GM19035 (cell line): ENCODE results near the gene CPA1.

Source experiments
- ATAC-seq: cut with Tn5 transposase; IDR thresholded peaks from one replicate; pipeline ENCODE4 v1.9.1; 2021; ENCODE audit not compliant: unreplicated experiment

Gene CPA1

GRCh38 chr7:130379921-130380860 lies at the start of gene CPA1:
TSS of gene CPA1 (plus strand) at chr7:130380494. CDS start at chr7:130380521, 27 bp downstream.
- ATAC-seq: no peak

DNA sequence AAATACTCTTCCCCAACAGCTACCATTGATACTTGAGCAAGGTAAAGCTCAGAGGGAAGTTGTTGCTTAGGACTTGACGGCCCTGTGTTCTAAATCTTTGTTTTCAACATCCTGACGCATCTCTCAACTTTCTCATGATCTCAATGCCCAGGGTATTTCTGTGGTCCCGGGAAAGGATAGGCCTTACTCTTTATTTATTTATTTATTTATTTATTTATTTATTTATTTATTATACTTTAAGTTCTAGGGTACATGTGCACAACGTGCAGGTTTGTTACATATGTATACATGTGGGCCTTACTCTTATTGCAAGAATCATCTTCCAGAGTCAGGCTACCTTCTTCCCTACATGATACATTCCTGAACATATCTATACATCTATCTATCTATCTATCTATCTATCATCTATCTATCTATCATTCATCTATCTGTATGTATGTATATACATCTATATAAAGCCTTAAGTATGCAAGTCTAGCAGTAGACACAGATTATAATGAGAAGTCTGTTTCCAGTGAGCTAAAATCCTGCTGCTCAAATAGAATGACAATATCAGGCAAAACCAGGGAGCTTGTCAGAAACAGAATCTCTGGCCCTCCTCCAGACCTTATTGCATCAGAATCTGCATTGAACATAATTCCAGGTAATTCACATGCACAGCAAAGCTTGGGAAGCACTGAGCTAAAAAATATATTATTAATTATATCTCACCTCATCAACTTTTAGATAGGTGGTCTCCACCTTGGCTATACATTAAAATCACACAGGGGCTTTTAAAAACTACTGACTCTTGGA lies 47.8 kb upstream of the CPA1 start:
- no peak for ATAC-seq

DNA sequence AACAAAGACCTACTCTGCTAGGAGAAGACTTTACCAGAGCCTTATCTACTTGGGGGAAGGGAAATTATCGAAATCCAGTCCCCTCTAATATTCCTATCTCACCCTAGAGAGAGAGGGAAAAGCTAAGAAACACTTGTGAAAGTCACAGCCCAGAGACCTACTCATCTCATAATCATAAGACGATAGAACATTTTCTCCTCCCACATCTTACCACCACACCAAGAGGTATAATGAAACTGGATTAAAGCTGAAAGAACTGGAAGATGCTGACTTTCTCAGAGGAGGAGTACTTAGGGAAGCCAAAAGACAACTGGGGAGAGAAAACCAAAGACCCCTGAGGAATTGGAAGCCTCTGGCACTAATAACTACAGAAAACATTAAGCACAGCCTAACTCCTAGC lies 46.5 kb upstream of the CPA1 start:
- no peak for ATAC-seq

GRCh38 chr7:130334274-130334673 lies 46.0 kb upstream of the CPA1 start:
- no peak for ATAC-seq

- no peak for ATAC-seq
Measured at GRCh38 chr7:130337410-130337971, 42.8 kb upstream of the CPA1 start.

- ATAC-seq: no peak
Measured at GRCh38 chr7:130338233-130338632, 42.1 kb upstream of the CPA1 start.

- no peak for ATAC-seq
Measured at GRCh38 chr7:130341882-130342281, 38.4 kb upstream of the CPA1 start.

DNA sequence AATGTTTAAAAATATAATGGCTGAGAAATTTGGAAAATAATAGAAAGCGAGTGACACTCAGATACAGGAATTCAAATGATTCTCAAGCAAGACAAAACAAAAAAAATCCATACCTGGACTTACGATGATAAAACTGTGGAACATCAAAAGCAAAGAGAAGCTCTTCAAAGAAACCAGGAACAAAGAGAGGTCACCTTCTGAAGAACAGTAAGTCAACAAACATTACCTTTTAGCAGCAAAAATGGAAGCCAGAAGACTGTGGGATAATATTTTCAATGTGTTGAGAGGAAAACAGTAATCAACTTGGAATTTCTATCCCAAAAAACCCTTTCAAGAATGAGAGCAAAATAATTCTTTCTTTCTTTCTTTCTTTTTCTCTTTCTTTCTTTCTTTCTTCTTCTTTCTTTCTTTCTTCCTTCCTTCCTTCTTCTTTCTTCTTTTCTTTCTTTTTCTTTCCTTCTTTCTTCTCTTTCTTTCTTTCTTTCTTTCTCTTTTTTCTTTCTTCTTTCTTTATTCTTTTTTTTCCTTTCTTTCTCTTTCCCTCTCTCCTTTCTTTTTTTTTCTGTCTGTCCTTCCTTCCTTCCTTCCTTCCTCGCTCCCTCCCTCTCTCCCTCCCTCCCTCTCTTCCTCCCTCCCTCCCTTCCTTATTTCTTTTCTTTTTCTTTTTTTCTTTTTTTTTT lies 37.5 kb upstream of the CPA1 start:
- ATAC-seq: no peak

DNA sequence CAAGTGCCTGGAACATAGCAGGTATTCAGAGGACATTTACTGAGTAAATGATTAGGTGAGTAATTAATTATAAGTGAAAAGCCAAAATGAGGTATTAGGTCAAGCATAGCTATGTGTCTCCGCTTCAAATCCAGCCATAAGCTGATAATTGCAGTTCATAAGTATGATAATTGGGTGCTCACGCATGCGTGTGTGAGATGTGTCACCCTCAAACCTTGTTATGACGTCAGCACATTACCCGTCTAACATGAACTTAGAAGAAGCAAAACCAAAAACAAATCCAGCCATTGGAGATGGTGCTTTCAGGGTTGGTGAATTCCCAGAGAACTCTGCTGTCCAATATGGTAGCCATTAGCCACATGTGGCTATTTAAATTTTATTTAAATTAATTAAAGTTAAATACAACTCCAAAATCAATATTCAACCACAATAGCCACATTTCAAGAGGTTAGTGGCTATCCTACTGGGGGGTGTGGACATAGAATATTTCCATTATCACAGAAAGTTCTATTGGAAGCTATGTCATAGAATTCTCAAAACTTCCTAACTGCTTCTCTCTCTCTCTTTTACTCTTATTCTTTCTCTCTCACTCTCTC lies 35.9 kb upstream of the CPA1 start, which contains the start of gene CPA5:
Gene CPA5 (plus strand): TSS at position 546 of the 596 bp plus-strand sequence. CDS start 1,670 bp downstream, outside the sequence.
- no peak for ATAC-seq

DNA sequence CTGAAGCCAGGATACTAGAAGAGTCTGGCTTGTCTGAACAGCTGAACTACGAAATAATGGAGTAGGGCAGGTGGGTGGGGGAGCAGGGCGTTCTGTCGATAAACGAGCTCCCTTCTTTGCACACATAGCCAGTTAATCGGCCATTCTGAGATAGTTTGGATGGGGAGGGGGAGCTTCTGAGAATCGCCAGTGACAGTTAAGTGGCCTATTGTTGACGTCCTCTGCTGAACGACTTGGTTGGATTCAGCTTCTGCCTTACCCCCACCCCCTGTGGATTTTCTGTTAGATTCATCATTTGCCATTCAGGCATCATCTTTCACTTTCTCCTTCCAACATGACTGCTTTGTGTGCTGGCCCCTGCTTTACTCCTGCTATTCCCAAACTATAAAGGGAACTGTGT lies 35.2 kb upstream of the CPA1 start:
- ATAC-seq: no peak

GRCh38 chr7:130345725-130346124 lies 34.6 kb upstream of the CPA1 start:
- ATAC-seq: no peak

- no peak for ATAC-seq
Measured at GRCh38 chr7:130346177-130346905, 34.0 kb upstream of the CPA1 start.

DNA sequence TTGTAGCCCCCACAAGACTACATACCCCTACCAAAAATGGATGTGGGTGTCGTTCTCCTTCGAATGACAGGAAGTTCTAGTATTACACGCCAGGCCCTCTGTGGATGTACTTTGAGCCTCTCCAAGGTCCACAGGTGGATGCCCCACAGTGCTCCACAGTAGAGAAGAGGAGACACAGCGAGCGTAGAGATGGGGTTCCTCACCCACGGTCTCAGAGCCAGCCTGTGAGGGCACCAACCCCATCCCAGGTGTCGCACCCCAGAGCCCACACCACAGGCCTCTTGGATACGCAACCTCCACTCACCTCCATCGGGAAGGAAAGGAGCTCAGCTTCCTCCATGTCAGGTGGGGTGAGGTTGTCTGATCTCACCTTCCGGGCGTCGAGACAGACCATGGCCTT lies 33.4 kb upstream of the CPA1 start:
- ATAC-seq: no peak

DNA sequence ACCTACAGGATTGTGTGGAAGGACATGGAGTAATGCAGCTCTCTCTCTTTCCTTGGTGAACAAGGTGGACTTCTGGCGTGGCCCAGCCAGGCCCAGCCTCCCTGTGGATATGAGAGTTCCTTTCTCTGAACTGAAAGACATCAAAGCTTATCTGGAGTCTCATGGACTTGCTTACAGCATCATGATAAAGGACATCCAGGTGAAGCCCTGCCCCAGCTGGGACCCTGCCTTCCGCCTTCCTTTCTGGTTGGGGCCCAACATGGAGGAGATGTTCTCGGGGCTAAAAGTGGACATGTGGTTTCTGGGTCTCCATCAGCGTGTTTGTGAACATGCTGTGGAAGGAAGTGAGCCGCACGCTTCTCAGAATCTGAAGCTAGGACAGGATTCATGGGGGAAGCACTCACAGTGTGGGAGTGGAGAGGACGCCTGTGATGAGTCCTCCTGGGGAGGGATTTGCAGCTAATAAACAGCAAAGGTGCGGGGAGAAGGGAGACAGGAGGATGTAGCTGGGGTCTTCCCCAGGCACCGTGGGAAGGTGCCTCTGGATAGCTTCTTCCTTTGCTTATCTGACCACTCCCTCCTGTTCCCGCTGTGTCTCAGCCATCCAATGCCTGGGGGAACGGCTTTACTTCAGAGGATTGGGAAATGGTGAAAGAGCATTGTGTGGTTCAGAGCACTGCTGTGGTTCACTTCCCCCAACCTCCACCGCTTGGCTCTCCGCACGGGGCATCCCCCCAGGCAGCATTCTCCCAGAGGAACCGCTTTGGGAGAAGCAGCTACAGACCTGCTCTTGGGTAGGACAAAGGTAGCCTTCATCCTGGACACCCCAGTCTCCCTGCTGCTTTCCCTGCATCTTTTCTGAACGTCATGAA lies 30.1 kb upstream of the CPA1 start:
- ATAC-seq: no peak

- ATAC-seq: no peak
Measured at GRCh38 chr7:130350945-130351790, 29.1 kb upstream of the CPA1 start.

DNA sequence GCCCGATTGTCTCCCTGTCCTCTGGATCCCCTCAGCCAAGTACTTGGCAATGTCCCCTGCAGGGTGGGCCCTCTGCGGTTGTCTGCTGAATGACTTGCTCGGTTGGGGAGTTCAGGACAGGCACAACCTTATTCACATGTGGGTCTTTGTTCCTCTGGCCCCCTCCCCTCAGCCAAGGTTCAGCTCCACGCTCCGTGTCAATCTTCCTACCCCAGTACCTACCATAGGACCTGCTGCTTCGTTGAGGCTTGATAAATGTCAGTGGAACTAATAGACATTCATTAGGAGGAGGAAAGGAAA lies 28.6 kb upstream of the CPA1 start:
- ATAC-seq: no peak

GRCh38 chr7:130352194-130353074 lies 27.9 kb upstream of the CPA1 start:
- no peak for ATAC-seq
